HepG2 (cell line): Measurements from ENCODE around the gene NAA25. TPM values are rescaled to one million over a fixed set of nuclear protein-coding genes. Genes with fewer than 3 reads are reported as not detected.
A peak's percentile ranks its signal among the peaks of the same experiment; 100 is the strongest.

ENCODE experiments used
- DR1 ChIP-seq: sonication (generic); formaldehyde crosslinking; IDR thresholded peaks from 2 replicates; pipeline ENCODE4 v1.8.0; 2021; ENCODE audit warnings: mild to moderate bottlenecking, missing genetic modification reagents, inconsistent platforms
- ERF ChIP-seq: IDR thresholded peaks from 2 replicates; pipeline ENCODE4 v1.6.1; 2018; ENCODE audit warnings: missing biosample characterization, missing genetic modification reagents
- KIAA2018 ChIP-seq: sonication (generic); formaldehyde crosslinking; IDR thresholded peaks from 2 replicates; pipeline ENCODE4 v1.5.0; 2020; ENCODE audit warnings: mild to moderate bottlenecking, missing genetic modification reagents, borderline replicate concordance
- MEF2D ChIP-seq: sonication (generic); formaldehyde crosslinking; IDR thresholded peaks from 2 replicates; pipeline ENCODE4 v1.5.1; 2020; ENCODE audit warnings: mild to moderate bottlenecking, missing genetic modification reagents
- MXD3 ChIP-seq: IDR thresholded peaks from 2 replicates; pipeline ENCODE4 v1.6.1; 2016; ENCODE audit warnings: mild to moderate bottlenecking, missing biosample characterization, missing genetic modification reagents
- RBAK ChIP-seq: sonication (generic); formaldehyde crosslinking; IDR thresholded peaks from 2 replicates; pipeline ENCODE4 v1.5.1; 2020; ENCODE audit warnings: mild to moderate bottlenecking, missing genetic modification reagents
- REPIN1 ChIP-seq: sonication (generic); formaldehyde crosslinking; IDR thresholded peaks from 2 replicates; pipeline ENCODE4 v1.8.0; 2022; ENCODE audit warnings: missing genetic modification reagents, low read depth, mild to moderate bottlenecking, borderline replicate concordance
- SETDB1 ChIP-seq: sonication (generic); formaldehyde crosslinking; IDR thresholded peaks from 2 replicates; pipeline ENCODE4 v1.5.1; 2020; ENCODE audit warnings: missing genetic modification reagents, mild to moderate bottlenecking, borderline replicate concordance
- SIN3A ChIP-seq: IDR thresholded peaks from 2 replicates; pipeline ENCODE4 v1.6.1; 2011; ENCODE audit warnings: low read depth, mild to moderate bottlenecking, control low read depth, low read length, borderline replicate concordance
- SOX6 ChIP-seq, 2 experiments: fragments of 450-650 bp in 1 of 2; sonication (generic) in 1 of 2; formaldehyde crosslinking in 1 of 2; IDR thresholded peaks; 2 replicates each; pipeline versions ENCODE4 v1.4.0 to v1.6.1; 2017 to 2020; ENCODE audit warnings: antibody characterized with exemption in 1 of 2, mild to moderate bottlenecking in 1 of 2, missing genetic modification reagents in 1 of 2
- SYNCRIP ChIP-seq: fragments of 200-400 bp; formaldehyde crosslinking; IDR thresholded peaks from 2 replicates; pipeline ENCODE4 v1.6.1; 2018; ENCODE audit warnings: mild to moderate bottlenecking, low read depth, low read length; ENCODE audit not compliant: insufficient read depth
- ZNF256 ChIP-seq: sonication (generic); formaldehyde crosslinking; conservative IDR thresholded peaks from 2 replicates; pipeline ENCODE4 v1.4.0; 2020; ENCODE audit warnings: missing genetic modification reagents
- ZNF343 ChIP-seq: sonication (generic); formaldehyde crosslinking; IDR thresholded peaks from 2 replicates; pipeline ENCODE4 v1.4.0; 2020; ENCODE audit warnings: mild to moderate bottlenecking, missing genetic modification reagents
- ZNF510 ChIP-seq: sonication (generic); formaldehyde crosslinking; IDR thresholded peaks from 2 replicates; pipeline ENCODE4 v1.4.0; 2020; ENCODE audit warnings: low read depth, mild to moderate bottlenecking, missing genetic modification reagents
- ZNF577 ChIP-seq: sonication (generic); formaldehyde crosslinking; IDR thresholded peaks from 2 replicates; pipeline ENCODE4 v1.4.0; 2020; ENCODE audit warnings: mild to moderate bottlenecking, low read depth, missing genetic modification reagents, borderline replicate concordance
- ZNF619 ChIP-seq: sonication (generic); formaldehyde crosslinking; IDR thresholded peaks from 2 replicates; pipeline ENCODE4 v1.4.0; 2020; ENCODE audit warnings: mild to moderate bottlenecking, missing genetic modification reagents
- ZNF737 ChIP-seq: sonication (generic); formaldehyde crosslinking; IDR thresholded peaks from 2 replicates; pipeline ENCODE4 v1.5.0; 2020; ENCODE audit warnings: missing genetic modification reagents, mild to moderate bottlenecking, borderline replicate concordance
- ZNF772 ChIP-seq: sonication (generic); formaldehyde crosslinking; IDR thresholded peaks from 2 replicates; pipeline ENCODE4 v1.5.0; 2020; ENCODE audit warnings: mild to moderate bottlenecking, missing genetic modification reagents
- ZNF790 ChIP-seq: sonication (generic); formaldehyde crosslinking; IDR thresholded peaks from 2 replicates; pipeline ENCODE4 v1.8.0; 2022; ENCODE audit warnings: missing genetic modification reagents, mild to moderate bottlenecking, borderline replicate concordance
- ZNF839 ChIP-seq: sonication (generic); formaldehyde crosslinking; IDR thresholded peaks from 2 replicates; pipeline ENCODE4 v1.4.0; 2020; ENCODE audit warnings: missing genetic modification reagents, mild to moderate bottlenecking, borderline replicate concordance
- polyA plus RNA-seq, 8 experiments: library from polyadenylated mRNA; depleted of rRNA in 3 of 8; stranded (reverse) in 7 of 8; unstranded in 1 of 8; fragments of >200 nt; fragmentation: Illumina TruSeq in 4 of 8; extraction: Trizol in 4 of 8; gene quantifications; 2 replicates each; pipeline versions ENCODE4 v1.2.1 to v1.2.3, GENCODE V29; 2011 to 2016; ENCODE audit warnings: low read depth in 4 of 8, missing spikeins in 1 of 8, mixed read lengths in 1 of 8; ENCODE audit not compliant: insufficient read depth in 1 of 8
- total RNA-seq, 5 experiments: library from RNA; depleted of rRNA; stranded (reverse); fragments of >200 nt; fragmentation: Illumina TruSeq; extraction: Trizol; gene quantifications; 2 replicates each; pipeline ENCODE4 v1.2.3, GENCODE V29; 2016; ENCODE audit warnings: low read depth in 1 of 5

Gene NAA25
- total and polyA plus RNA-seq, 2 of the 13 experiments (the other 11 are each of a cell fraction or from before 2014, with no cell fraction given): 11.4 to 32.0 TPM

- TF ChIP-seq SIN3A (no peak; the same call in 1 of the 2 replicates), RBAK (CRISPR knock-in tag) (no peak), ZNF510 (no peak), ZNF619 (CRISPR knock-in tag) (no peak; the same call in 1 of the 2 replicates), ZNF772 (CRISPR knock-in tag) (0 out of 2 replicates have a peak, but pooled peaks have one; percentile 12), ZNF839 (no peak), DR1 (CRISPR knock-in tag) (no peak), SOX6 (IDR thresholded peaks at IDR 0.05) (no peak), SOX6 (CRISPR knock-in tag; IDR thresholded peaks at IDR 0.05) (no peak; the same call in 1 of the 2 replicates), ZNF790 (CRISPR knock-in tag) (0 out of 2 replicates have a peak, but pooled peaks have one; percentile 40), REPIN1 (CRISPR knock-in tag) (peak; percentile 83), KIAA2018 (CRISPR knock-in tag) (no peak), SETDB1 (CRISPR knock-in tag) (peak; percentile 51; the same call in 1 of the 2 replicates), ZNF577 (no peak), MEF2D (CRISPR knock-in tag) (no peak), MXD3 (0 out of 2 replicates have a peak, but pooled peaks have one; percentile 50), ZNF256 (CRISPR knock-in tag) (0 out of 2 replicates have a peak, but pooled peaks have one; percentile 35), SYNCRIP (no peak), ERF (CRISPR knock-in tag) (peak; percentile 15; the same call in 1 of the 2 replicates), ZNF343 (no peak; the same call in 1 of the 2 replicates), ZNF737 (CRISPR knock-in tag) (no peak; the same call in 1 of the 2 replicates)
Measured at GRCh38 chr12:112108202-112109079, at the start of gene NAA25 (continued).
